Activated CD4-positive, alpha-beta T cell treated with anti-CD3 and anti-CD28 coated beads, Interleukin-2, amount 50 U/mL, for 4 hours (primary cell): ENCODE data around the gene MTM1.

Experiments
- DNase-seq, 2 experiments: peaks; one replicate each; pipeline ENCODE4 v3.0.0-alpha.2; 2020

Gene MTM1

GRCh38 chrX:150551963-150552362, 16.5 kb upstream of the MTM1 start:
- DNase-seq, result no peak

DNA sequence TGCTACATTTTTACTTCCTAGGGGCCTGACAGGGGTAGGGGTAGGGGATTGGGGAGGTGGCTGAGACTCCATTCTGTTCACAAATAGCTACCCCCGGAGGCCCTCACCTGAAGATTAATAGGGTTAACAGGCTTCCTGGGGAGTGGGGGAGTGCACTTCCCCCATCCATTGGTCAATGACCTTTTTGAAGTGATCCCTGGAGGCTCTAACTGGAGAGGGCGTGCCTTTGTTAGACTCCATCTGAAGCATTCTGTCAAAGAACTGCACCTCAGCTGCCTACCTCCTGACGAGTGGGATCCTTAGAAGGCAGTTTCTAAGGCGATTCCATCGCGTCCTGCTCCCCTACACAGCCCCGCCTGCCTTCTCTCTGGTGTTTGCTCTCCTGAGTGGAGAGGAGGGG, 10.0 kb upstream of the MTM1 start:
- DNase-seq, result no peak

GRCh38 chrX:150564838-150565237, 3.6 kb upstream of the MTM1 start:
- DNase-seq, result no peak

- DNase-seq, result no peak
These were observed 2.9 kb upstream of the MTM1 start for GRCh38 chrX:150565551-150565950.

GRCh38 chrX:150566734-150567182, 1.7 kb upstream of the MTM1 start:
- DNase-seq, result no peak

GRCh38 chrX:150567645-150568319, 639 bp upstream of the MTM1 start:
- no peak for DNase-seq

DNA sequence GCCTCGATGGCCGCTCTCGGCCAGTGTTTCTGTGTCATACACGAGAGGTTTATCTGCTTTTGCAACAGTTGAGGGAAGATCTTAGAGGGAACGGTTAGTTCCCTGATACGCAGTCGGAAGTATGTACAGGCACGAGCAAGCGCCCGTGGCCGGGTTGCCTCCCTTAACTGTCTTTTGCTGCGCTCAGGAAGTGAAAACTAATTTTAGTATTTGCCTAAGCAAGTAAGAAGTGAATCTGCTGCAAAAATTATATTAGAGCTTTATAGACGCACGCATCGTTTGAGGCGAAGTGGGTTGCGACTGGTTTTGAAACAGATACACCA, 695 bp downstream of the MTM1 start:
- peak; percentile 21 to 26 for DNase-seq

- DNase-seq, result no peak
These were observed 2.1 kb downstream of the MTM1 start for GRCh38 chrX:150570512-150570911.

DNA sequence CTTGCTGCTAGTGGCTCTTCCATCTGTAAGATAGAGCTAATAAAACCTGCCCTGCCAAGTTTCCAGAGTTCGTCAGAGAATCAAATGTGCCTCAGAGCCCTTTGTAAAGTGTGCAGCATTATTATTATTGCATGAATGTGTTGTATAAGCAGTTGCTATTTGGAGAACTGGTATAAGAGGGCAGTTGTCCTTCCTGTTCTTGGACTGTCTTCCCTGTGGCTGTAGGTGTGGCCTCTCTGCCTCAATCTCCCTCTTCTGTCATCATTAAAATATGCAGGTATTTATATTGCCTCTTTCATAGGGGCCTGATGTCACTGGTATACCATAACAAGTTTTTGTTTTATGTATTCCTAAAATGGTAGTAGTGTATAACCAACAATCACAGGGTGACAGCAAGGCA, 3.8 kb downstream of the MTM1 start:
- DNase-seq, result no peak

GRCh38 chrX:150573106-150573505, 4.7 kb downstream of the MTM1 start:
- DNase-seq, result no peak

DNA sequence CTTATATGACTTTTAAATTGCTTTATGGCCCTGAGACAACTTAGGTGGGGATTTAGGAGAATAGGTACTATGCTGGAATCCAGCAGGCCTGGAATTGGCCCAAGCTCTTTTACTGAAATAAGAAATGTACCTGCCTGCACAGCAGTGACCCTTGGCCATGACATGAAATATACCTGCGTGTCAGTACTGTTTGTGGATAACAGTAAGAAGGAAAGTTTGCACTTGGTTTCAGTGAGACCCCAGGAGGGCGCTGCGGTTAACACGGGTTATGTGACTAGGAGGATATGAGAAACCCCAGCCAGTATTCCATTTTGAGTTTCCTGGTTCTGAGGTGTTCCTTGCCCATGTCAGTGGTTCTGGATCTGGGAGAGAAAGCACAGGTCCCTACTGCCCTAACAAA, 5.3 kb downstream of the MTM1 start:
- no peak for DNase-seq

DNA sequence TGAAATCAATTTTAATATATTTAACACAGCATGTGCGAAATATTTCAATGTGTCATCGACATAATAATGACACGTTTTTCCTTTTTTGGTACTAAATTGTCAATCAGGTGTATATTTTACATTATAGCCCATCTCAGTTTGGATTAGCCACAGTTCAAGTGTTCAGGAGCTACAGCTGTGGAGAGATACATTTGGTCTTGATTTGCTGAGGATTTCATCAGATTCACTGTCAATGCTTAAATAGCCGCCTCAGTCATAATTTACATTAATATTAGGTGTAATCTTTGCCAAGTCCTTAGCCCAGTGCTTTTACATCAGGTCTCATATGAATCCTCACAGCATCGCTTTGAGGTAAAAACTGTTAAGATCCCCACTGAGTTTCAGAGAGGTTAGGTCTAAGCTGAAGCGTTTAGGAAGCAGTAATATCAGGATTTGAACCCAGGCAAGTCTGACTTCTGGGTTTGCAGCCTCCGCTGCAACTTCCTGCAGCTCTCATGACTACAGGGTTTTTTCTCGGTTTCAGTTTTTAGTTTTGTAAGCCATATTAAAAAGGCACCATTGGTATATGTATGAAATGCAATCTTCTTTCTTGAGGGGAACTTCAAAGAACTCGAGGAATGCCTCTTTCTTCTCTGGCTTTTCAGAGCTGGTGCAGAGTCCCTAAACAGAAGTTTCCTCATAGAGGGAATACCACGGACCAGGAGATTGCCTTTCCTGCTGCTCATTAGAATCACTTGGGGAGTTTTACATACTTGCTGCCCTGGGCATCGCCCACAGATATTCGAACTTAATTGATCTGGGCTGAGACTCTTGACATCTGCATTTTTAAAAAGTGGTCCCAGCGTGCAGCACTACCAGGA, 6.4 kb downstream of the MTM1 start:
- DNase-seq, result no peak

- peak; percentile 47 to 55 for DNase-seq
These were observed 7.0 kb downstream of the MTM1 start for GRCh38 chrX:150575419-150575814.

- no peak for DNase-seq
These were observed 8.8 kb downstream of the MTM1 start for GRCh38 chrX:150577174-150577573.

DNA sequence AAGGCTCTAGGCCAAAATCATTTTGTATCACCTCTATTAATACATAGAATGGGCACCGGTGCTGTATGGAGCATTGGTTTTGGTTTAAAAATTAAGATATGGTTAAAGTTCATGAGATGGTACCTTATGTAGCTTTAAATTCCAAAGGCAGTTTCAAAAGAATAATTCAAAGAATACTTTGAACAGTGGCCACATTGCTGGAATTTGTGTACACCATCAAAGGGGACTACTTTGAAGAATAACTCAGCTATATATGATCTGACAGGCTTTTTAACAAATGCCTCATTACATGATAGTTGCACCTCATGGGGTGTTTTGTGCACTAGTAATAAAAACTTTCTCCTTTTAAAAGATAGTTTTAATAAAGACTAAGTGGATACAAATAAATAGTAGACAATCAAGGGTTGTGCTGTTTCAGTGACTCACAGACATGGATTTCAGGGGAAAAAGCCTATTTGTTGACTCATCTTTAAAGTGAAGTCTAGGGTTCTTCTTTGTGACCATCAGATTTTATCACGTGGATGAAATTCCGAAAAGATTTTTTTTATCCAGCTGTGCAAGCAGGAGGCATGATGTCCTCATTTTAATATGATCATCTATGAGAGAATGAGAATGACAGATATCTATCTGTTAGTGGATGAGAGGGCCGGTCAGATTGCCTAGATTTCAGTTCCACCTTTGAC, 12.8 kb downstream of the MTM1 start:
- no peak for DNase-seq

GRCh38 chrX:150582338-150582948, 14.0 kb downstream of the MTM1 start:
- DNase-seq, result no peak

- DNase-seq, result peak; percentile 41 to 46
These were observed 19.4 kb downstream of the MTM1 start for GRCh38 chrX:150587585-150588503.

DNA sequence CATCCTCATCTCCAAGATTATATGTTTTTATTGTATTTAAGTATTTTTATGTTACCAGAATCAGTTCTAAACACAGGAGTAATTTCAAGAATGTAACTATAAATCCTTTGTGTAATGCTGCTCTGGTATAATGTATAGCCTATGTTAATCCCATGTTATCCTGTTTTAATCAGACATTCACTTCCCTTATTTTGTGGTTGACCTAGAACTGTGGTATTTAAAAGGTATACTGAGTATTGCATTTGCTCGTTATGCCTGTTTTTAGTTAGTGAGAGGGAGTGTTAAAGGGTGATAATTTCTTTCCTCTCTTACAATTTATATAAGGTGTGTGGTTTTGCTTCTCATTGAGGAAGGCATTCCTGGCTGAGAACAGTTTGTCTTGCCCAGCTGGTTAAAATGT, 26.2 kb downstream of the MTM1 start:
- DNase-seq, result no peak

- no peak for DNase-seq
These were observed 30.8 kb downstream of the MTM1 start for GRCh38 chrX:150599226-150599625.

DNA sequence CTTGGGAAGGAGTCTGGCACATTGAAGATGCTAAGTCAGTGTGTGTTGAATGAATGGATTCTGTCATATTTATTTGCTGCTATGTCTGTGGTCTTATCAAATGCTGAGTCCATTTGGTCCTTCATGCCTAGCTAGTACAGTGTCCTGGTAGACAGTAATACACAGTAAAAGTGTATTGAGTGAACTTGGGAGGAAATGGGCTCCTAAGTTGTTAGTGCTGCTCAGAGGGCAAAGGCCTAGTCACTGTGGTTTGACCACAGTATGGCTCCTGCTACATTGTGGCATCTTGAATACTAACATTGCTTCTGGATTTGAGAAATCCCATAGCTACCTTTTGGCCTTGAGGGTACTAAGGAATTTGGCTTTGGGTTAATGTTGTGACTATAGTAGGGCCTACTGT, 33.9 kb downstream of the MTM1 start:
- DNase-seq, result no peak

GRCh38 chrX:150602743-150603142, 34.3 kb downstream of the MTM1 start:
- DNase-seq, result no peak

DNA sequence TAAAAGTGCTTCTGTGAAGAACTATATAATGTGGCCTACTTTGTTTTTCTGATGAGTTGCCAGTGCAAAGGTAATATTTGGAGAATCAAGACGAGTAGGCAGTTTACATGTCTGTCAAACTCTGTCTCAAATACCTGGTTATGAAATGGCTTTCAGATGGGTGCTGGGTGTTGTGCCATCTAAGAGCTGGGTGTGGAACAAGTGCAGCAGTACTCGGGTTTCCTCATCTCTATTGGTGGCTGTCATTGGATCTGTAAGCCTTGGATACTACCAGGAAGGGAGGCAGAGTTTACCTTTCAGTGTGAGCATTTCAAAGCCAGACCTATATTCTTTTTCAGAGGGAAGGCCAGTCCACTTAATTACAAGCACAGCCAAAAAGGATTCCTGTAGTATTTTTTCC, 37.2 kb downstream of the MTM1 start:
- no peak for DNase-seq
